GM20000 (cell line): Measurements from ENCODE around the gene OPRL1.

Experiments used
- DNase-seq: peaks from one replicate; pipeline ENCODE4 v3.0.0; 2012; ENCODE audit warnings: low spot score
- CTCF ChIP-seq: IDR thresholded peaks from 2 replicates; pipeline ENCODE4 v1.5.1; 2012; ENCODE audit warnings: mild to moderate bottlenecking, control low read depth; ENCODE audit errors: extremely low read depth, missing control alignments

The OPRL1 gene

GRCh38 chr20:64106981-64107735 lies 27.3 kb downstream of the OPRL1 start, which contains the start of gene NPBWR2:
Gene NPBWR2, minus strand, starts transcription at chr20:64107565. Its CDS starts 734 bp downstream, at chr20:64106831.
- DNase-seq: peak; percentile 71
- no peak for TF ChIP-seq CTCF

GRCh38 chr20:64107736-64108457 lies 28.0 kb downstream of the OPRL1 start:
- no peak for TF ChIP-seq CTCF
- DNase-seq: peak; percentile 68

- TF ChIP-seq CTCF: no peak
- DNase-seq: no peak
Measured at GRCh38 chr20:64108731-64109681, 29.1 kb downstream of the OPRL1 start.

- DNase-seq: no peak
- no peak for TF ChIP-seq CTCF
Measured at GRCh38 chr20:64109831-64110391, 30.0 kb downstream of the OPRL1 start.

GRCh38 chr20:64110411-64111068 lies 30.7 kb downstream of the OPRL1 start:
- DNase-seq: no peak
- TF ChIP-seq CTCF: no peak

- no peak for DNase-seq
- no peak for TF ChIP-seq CTCF
Measured at GRCh38 chr20:64111841-64112641, 32.2 kb downstream of the OPRL1 start.
